Panc1 (cell line): ENCODE results near the gene TEX35.
"Not testable (repeated sequence)": the region's sequence is repeated elsewhere in the genome, so short reads cannot be mapped to it uniquely, and the experiment has no call there.

ENCODE experiments used
- CTCF ChIP-seq: fragments of 450-650 bp; IDR thresholded peaks from 2 replicates; pipeline ENCODE4 v1.5.1; 2017; ENCODE audit warnings: mild to moderate bottlenecking
- POLR2AphosphoS5 ChIP-seq: IDR thresholded peaks from 2 replicates; pipeline ENCODE4 v1.6.1; 2012; ENCODE audit warnings: mild to moderate bottlenecking, low read depth, low read length, moderate library complexity
- REST ChIP-seq, 2 experiments: IDR thresholded peaks; 2 replicates each; pipeline ENCODE4 v1.6.1; 2011 to 2012; ENCODE audit warnings: low read depth in 2 of 2, control low read depth in 1 of 2, low read length in 1 of 2, mild to moderate bottlenecking in 1 of 2, moderate library complexity in 1 of 2; ENCODE audit not compliant: insufficient read depth in 1 of 2

GRCh38 chr1:178503316-178503715 is 9.6 kb upstream of the TEX35 start:
- not testable (repeated sequence) for TF ChIP-seq CTCF; POLR2AphosphoS5; REST (IDR thresholded peaks at IDR 0.05; ENCODE audit: insufficient read depth in 1 of 2, low read depth in 2 of 2, low read length in 1 of 2)
